ENCODE data around the gene KCTD11. TPM values are rescaled to one million over a fixed set of nuclear protein-coding genes. Genes with fewer than 3 reads are reported as not detected.
"Not testable (repeated sequence)": the region's sequence is repeated elsewhere in the genome, so short reads cannot be mapped to it uniquely, and the experiment has no call there.

Gene KCTD11
- total RNA-seq, 1 experiment from 2014 or later: 5.3 TPM

DNA sequence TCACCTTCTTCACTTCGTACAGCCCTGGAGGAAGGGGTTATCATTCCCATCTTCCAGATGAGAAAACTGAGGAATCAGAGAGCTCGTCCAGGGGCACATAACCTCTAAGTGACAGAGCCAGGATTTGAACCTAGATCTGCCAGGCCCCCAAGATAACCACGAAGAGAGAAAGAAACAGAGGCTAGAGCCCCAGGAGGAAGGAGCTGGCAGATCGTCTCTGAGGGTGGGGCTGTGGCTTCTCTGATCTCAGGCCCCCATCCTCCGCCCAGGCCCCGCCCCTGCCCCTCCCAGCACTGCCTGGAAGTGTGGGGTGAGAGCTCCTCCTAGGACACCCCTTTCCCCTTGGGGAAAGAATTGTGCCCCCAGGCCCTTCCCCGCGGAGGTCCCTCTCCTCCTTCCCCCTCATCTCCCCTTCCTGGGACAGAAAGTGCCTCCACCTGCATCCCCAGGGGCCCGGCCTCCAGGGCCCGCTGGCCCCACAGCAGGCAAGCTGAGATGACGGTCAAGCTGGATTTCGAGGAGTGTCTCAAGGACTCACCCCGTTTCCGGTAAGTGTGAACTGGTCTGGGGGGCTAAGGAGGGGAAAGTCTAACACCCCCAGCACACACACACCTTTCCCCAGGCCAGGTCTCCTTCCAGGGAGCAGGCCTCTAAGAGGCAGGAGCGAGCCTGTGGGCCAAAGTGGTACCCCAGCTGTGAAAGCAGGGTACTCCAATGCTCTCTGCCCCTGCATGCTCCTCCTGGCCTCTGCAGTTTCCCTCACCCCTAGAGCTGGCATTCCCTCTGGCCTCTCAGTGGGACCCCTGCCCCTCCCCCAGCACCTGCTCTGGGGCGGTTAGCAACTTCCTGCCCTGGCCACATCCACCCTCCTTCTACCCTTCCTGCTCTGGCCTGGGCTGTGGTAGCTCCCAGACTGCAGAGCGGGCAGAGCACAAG, 15.5 kb upstream of the KCTD11 start, which contains the start of gene ACAP1:
Gene ACAP1, plus strand, starts transcription at position 290 of the 936 bp plus-strand sequence. Its CDS starts 206 bp downstream, at position 496.
- no CpG with 5 or more reads among the region's 17 CpGs for WGBS (ENCODE audit: extremely low coverage, insufficient read length, low lambda C conversion rate)
- Histone ChIP-seq H3K27ac (ENCODE audit: insufficient read length, low read depth, low read length) (no peak within 1 kb of the TSS), H2BK5ac (ENCODE audit: insufficient read length, low read length) (no peak within 1 kb of the TSS), H3K9me3 (ENCODE audit: control insufficient read depth, low read depth, low read length) (no peaks in the 10 kb centered on the region), H2BK20ac (ENCODE audit: low read depth, low read length, poor library complexity, severe bottlenecking) (no peak within 1 kb of the TSS), H4K20me1 (ENCODE audit: control insufficient read depth, insufficient read depth, insufficient read length) (no peaks in the 10 kb centered on the region), H2BK15ac (ENCODE audit: low read depth, low read length) (no peak within 1 kb of the TSS; the same call in 1 of the 2 replicates), H3K27me3 (ENCODE audit: insufficient read depth, low read length) (no peaks in the 10 kb centered on the region), H4K5ac (ENCODE audit: insufficient read length, low read depth, low read length) (no peak within 1 kb of the TSS), H2AK5ac (ENCODE audit: insufficient read length, low read length) (no peak within 1 kb of the TSS), H2AFZ (ENCODE audit: low read length) (no peak within 1 kb of the TSS), H3K56ac (ENCODE audit: insufficient read length, low read depth, low read length) (no peak within 1 kb of the TSS), H3K4me2 (ENCODE audit: insufficient read depth, insufficient read length, low read length) (peak within 1 kb of the TSS; percentile 25), H3K4me1 (ENCODE audit: insufficient read depth, low read length) (peaks cover 4% of the 10 kb centered on the region; the same call in 1 of the 2 replicates), H2BK120ac (ENCODE audit: low read depth, low read length, poor library complexity, severe bottlenecking) (no peak within 1 kb of the TSS), H3K4ac (ENCODE audit: low read depth, low read length) (no peak within 1 kb of the TSS), H3K9ac (ENCODE audit: extremely low read depth, insufficient read length, low read length) (no peak within 1 kb of the TSS), H3K79me1 (ENCODE audit: insufficient read depth, low read depth, low read length, poor library complexity, severe bottlenecking) (no peaks in the 10 kb centered on the region), H3K23ac (ENCODE audit: insufficient read length, low read depth, low read length) (no peak within 1 kb of the TSS), H3K14ac (ENCODE audit: insufficient read depth, low read length) (peak within 1 kb of the TSS; percentile 47; the same call in 1 of the 2 replicates), H3T11ph (ENCODE audit: low read length) (no peak within 1 kb of the TSS), H3K18ac (ENCODE audit: insufficient read length, low read depth, low read length) (peak within 1 kb of the TSS; percentile 6), H4K8ac (replicated peaks; ENCODE audit: insufficient read length, low read depth, low read length) (no peak within 1 kb of the TSS), H3K79me2 (ENCODE audit: insufficient read depth, low read length) (no peaks in the 10 kb centered on the region), H4K91ac (ENCODE audit: insufficient read length, low read depth, low read length) (no peak within 1 kb of the TSS), H2BK12ac (ENCODE audit: insufficient read length, low read depth, low read length) (no peak within 1 kb of the TSS), H3K23me2 (ENCODE audit: insufficient read length, low read depth, low read length, poor library complexity, severe bottlenecking) (no peaks in the 10 kb centered on the region)
- Mint-ChIP-seq H3K27ac (peak within 1 kb of the TSS; percentile 34 to 89 (median 89)), H3K4me3 (peak within 1 kb of the TSS; percentile 23 to 70), H3K9me3 (no peaks in the 10 kb centered on the region), H3K36me3 (ENCODE audit: insufficient read depth in 1 of 3, low read depth in 3 of 3) (no peaks in the 10 kb centered on the region; a peak in 1 of 7 replicates), H3K4me1 (peaks cover 20 to 34% of the 10 kb centered on the region in 2 experiments), H3K27me3 (ENCODE audit: low read depth) (no peaks in the 10 kb centered on the region; the same call in 1 of the 2 replicates)
- peak; percentile 94 for DNase-seq
- TF ChIP-seq, protein P1, sequence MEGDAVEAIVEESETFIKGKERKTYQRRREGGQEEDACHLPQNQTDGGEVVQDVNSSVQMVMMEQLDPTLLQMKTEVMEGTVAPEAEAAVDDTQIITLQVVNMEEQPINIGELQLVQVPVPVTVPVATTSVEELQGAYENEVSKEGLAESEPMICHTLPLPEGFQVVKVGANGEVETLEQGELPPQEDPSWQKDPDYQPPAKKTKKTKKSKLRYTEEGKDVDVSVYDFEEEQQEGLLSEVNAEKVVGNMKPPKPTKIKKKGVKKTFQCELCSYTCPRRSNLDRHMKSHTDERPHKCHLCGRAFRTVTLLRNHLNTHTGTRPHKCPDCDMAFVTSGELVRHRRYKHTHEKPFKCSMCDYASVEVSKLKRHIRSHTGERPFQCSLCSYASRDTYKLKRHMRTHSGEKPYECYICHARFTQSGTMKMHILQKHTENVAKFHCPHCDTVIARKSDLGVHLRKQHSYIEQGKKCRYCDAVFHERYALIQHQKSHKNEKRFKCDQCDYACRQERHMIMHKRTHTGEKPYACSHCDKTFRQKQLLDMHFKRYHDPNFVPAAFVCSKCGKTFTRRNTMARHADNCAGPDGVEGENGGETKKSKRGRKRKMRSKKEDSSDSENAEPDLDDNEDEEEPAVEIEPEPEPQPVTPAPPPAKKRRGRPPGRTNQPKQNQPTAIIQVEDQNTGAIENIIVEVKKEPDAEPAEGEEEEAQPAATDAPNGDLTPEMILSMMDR (conservative IDR thresholded peaks at IDR 0.05): no peak

DNA sequence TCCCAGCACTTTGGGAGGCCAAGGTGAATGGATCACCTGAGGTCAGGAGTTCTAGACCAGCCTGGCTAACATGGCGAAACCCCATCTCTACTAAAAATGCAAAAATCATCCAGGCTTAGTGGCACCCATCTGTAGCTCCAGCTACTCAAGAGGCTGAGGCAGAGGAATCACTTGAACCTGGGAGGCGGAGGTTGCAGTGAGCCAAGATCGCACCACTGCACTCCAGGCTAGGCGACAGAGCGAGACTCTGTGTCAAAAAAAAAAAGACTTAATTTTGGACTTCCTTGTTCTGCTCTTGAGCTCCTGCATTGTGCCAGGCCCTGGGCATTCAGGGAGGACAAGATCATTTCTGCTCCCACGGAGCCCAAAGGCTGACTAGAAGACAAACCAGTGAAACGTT, 14.4 kb upstream of the KCTD11 start:
- not testable (repeated sequence) for H3K79me2 ChIP-seq (ENCODE audit: insufficient read depth, low read length); H3K23me2 ChIP-seq (ENCODE audit: insufficient read length, low read depth, low read length, poor library complexity, severe bottlenecking); H3K4me1 ChIP-seq (ENCODE audit: insufficient read depth, low read length); H4K8ac ChIP-seq (replicated peaks; ENCODE audit: insufficient read length, low read depth, low read length); DNase-seq; H3K4ac ChIP-seq (ENCODE audit: low read depth, low read length); H3K27ac ChIP-seq (ENCODE audit: insufficient read length, low read depth, low read length); H3K18ac ChIP-seq (ENCODE audit: insufficient read length, low read depth, low read length); H2BK5ac ChIP-seq (ENCODE audit: insufficient read length, low read length); H3T11ph ChIP-seq (ENCODE audit: low read length); H2BK120ac ChIP-seq (ENCODE audit: low read depth, low read length, poor library complexity, severe bottlenecking); H3K27me3 Mint-ChIP-seq (ENCODE audit: low read depth); H3K79me1 ChIP-seq (ENCODE audit: insufficient read depth, low read depth, low read length, poor library complexity, severe bottlenecking); H3K14ac ChIP-seq (ENCODE audit: insufficient read depth, low read length); H3K9me3 Mint-ChIP-seq; H3K9me3 ChIP-seq (ENCODE audit: control insufficient read depth, low read depth, low read length); H2BK12ac ChIP-seq (ENCODE audit: insufficient read length, low read depth, low read length); H4K20me1 ChIP-seq (ENCODE audit: control insufficient read depth, insufficient read depth, insufficient read length); H2BK15ac ChIP-seq (ENCODE audit: low read depth, low read length); H4K91ac ChIP-seq (ENCODE audit: insufficient read length, low read depth, low read length); H3K23ac ChIP-seq (ENCODE audit: insufficient read length, low read depth, low read length); H3K27me3 ChIP-seq (ENCODE audit: insufficient read depth, low read length); H2AFZ ChIP-seq (ENCODE audit: low read length); H3K56ac ChIP-seq (ENCODE audit: insufficient read length, low read depth, low read length); H3K36me3 Mint-ChIP-seq (ENCODE audit: insufficient read depth in 1 of 3, low read depth in 3 of 3); H3K9ac ChIP-seq (ENCODE audit: extremely low read depth, insufficient read length, low read length); H4K5ac ChIP-seq (ENCODE audit: insufficient read length, low read depth, low read length); H2AK5ac ChIP-seq (ENCODE audit: insufficient read length, low read length); H2BK20ac ChIP-seq (ENCODE audit: low read depth, low read length, poor library complexity, severe bottlenecking)
- peak overlapping the region; percentile 25 for H3K4me2 ChIP-seq (ENCODE audit: insufficient read depth, insufficient read length, low read length)
- peak overlapping the region in 1 of 2 experiments; percentile 63; a peak in 1 of 5 replicates for H3K4me3 Mint-ChIP-seq
- H3K4me1 Mint-ChIP-seq: peaks cover 15 to 29% of the 10 kb centered on the region in 2 experiments
- H3K27ac Mint-ChIP-seq: peak overlapping the region; percentile 28 to 89 (median 76); a peak in 4 of 7 replicates
- no CpG with 5 or more reads among the region's 7 CpGs for WGBS (ENCODE audit: extremely low coverage, insufficient read length, low lambda C conversion rate)

All from H9 (cell line).